Right lobe of liver (tissue), 6 donors: ENCODE data around the gene RREB1. TPM values are rescaled to one million over a fixed set of nuclear protein-coding genes. Genes with fewer than 3 reads are reported as not detected.

Experiments
- ATAC-seq, 4 donors: fragments of 200-7000 bp; cut with Tn5 transposase; one replicate each; pipeline ENCODE4 v1.9.1; 2020; ENCODE audit warnings: mild to moderate bottlenecking in 4 of 4, moderate library complexity in 4 of 4
- DNase-seq, 3 donors: peaks; one replicate each; pipeline ENCODE4 v3.0.0-alpha.2; 2020
- H3K27ac ChIP-seq, 3 donors: fragments of 200-600 bp; one replicate each; pipeline ENCODE4 v1.8.0; 2022
- H3K27me3 ChIP-seq, 2 donors: fragments of 200-600 bp; one replicate each; pipeline ENCODE4 v1.8.0; 2022
- H3K36me3 ChIP-seq, 4 donors: fragments of 200-600 bp; sonication (generic) in 1 of 4; one replicate each; pipeline versions ENCODE4 v1.5.1 to v1.8.0; 2017 to 2022; ENCODE audit warnings: control low read depth in 1 of 4
- H3K4me1 ChIP-seq, 4 donors: fragments of 200-600 bp; sonication (generic) in 1 of 4; one replicate each; pipeline versions ENCODE4 v1.5.1 to v1.8.0; 2017 to 2022; ENCODE audit warnings: control low read depth in 1 of 4
- H3K4me3 ChIP-seq, 3 donors: fragments of 200-600 bp; one replicate each; pipeline ENCODE4 v1.8.0; 2022
- H3K9me3 ChIP-seq, 4 donors: fragments of 200-600 bp; sonication (generic) in 1 of 4; one replicate each; pipeline versions ENCODE4 v1.5.1 to v1.8.0; 2017 to 2022; ENCODE audit warnings: control low read depth in 1 of 4
- CTCF ChIP-seq, 4 donors: fragments of 200-600 bp in 3 of 4; fragments of 450-650 bp in 1 of 4; IDR thresholded peaks; one replicate each; pipeline versions ENCODE4 v1.5.1 to v1.8.0; 2016 to 2022; ENCODE audit warnings: antibody characterized with exemption in 4 of 4, mild to moderate bottlenecking in 2 of 4
- POLR2A ChIP-seq: fragments of 450-650 bp; IDR thresholded peaks from one replicate; pipeline ENCODE4 v1.6.1; 2017; ENCODE audit warnings: antibody characterized with exemption, mild to moderate bottlenecking
- WGBS: methylation state at CpG from one replicate; pipeline ENCODE4 v1.1.6; 2018; ENCODE audit warnings: low coverage, low lambda C conversion rate; ENCODE audit not compliant: insufficient coverage; ENCODE audit errors: missing lambda C conversion rate; 5-methylcytosine and 5-hydroxymethylcytosine counted together
- intact Hi-C, 2 donors: fragments of 100-400 bp; cut with DNase I; formaldehyde crosslinking; loops; one replicate each; pipeline versions ENCODE4 v1.11.2 to v1.14.1; 2022
- total RNA-seq, 6 experiments: library from RNA; depleted of rRNA in 2 of 6; stranded (reverse); fragments of >200 nt in 2 of 6; fragmentation: NEBNext Ultra II Directional in 3 of 6; extraction: Animal tissue kit (Norgen Biotek cat#: 25700) in 3 of 6; gene quantifications; one replicate each; pipeline versions ENCODE4 v1.1.0 to v1.2.4, GENCODE V29; 2016 to 2023
- donor health status: DM: no; HTN: yes; CAD: no.
- donor health status: DM: no; HTN: no; CAD: no.
- donor health status: DM: no; HTN: no; CAD: no.
- donor health status: DM: no; HTN: yes; CAD: no.
- donor health status: DM: no; HTN: yes; CAD: no.

Gene RREB1
- total RNA-seq, 6 experiments from 2014 or later = 28.7 to 46.3 (median 39.6) TPM

- H3K9me3 ChIP-seq = no peaks in the 10 kb centered on the region
- TF ChIP-seq POLR2A (no peak), CTCF (IDR thresholded peaks at IDR 0.05) (no peak)
- DNase-seq (peak; percentile 64 to 82 (median 78)), ATAC-seq (peak; percentile 42 to 51 (median 46))
- H3K4me1 ChIP-seq = peaks cover 0 to 100% (median 56%) of the 10 kb centered on the region in 4 donors
- WGBS = 36% methylated on average over 15 of the region's 19 CpGs
- H3K27me3 ChIP-seq = no peaks in the 10 kb centered on the region
- no peaks in the 10 kb centered on the region for H3K36me3 ChIP-seq
- intact Hi-C loops = loop anchor here in 1 of 2 donors (10.0 kb wide), 1 partner anchor 68 kb away; no protein-coding TSS in a partner anchor
- no peak overlapping the region for H3K4me3 ChIP-seq
- H3K27ac ChIP-seq = peak overlapping the region; percentile 45 to 88 (median 55)
Measured at GRCh38 chr6:7166410-7167293, 58.9 kb downstream of the RREB1 start.

- Histone ChIP-seq H3K27me3 (no peaks in the 10 kb centered on the region), H3K9me3 (no peaks in the 10 kb centered on the region), H3K36me3 (no peaks in the 10 kb centered on the region), H3K27ac (peak overlapping the region; percentile 63 to 88 (median 77)), H3K4me1 (peaks cover 0 to 88% (median 43%) of the 10 kb centered on the region in 4 donors), H3K4me3 (no peak overlapping the region)
- intact Hi-C loops = loop anchor here in 1 of 2 donors (10.0 kb wide), 1 partner anchor 65 kb away; no protein-coding TSS in a partner anchor
- DNase-seq (no peak), ATAC-seq (peak; percentile 13 to 40 (median 24))
- 29% methylated on average over 3 of the region's 3 CpGs for WGBS
- TF ChIP-seq CTCF (IDR thresholded peaks at IDR 0.05) (no peak), POLR2A (no peak)
Measured at GRCh38 chr6:7169296-7169721, 61.5 kb downstream of the RREB1 start.

- peak in 3 of 4 donors; percentile 3 to 12 (median 6) for ATAC-seq
- H3K9me3 ChIP-seq = no peaks in the 10 kb centered on the region
- H3K4me1 ChIP-seq = peaks cover 0 to 81% (median 38%) of the 10 kb centered on the region in 4 donors
- no peaks in the 10 kb centered on the region for H3K27me3 ChIP-seq
- intact Hi-C loops = no loop called here
- TF ChIP-seq CTCF (IDR thresholded peaks at IDR 0.05) (no peak), POLR2A (no peak)
- WGBS = 59% methylated on average over 3 of the region's 6 CpGs
- no peak overlapping the region for H3K4me3 ChIP-seq
- H3K27ac ChIP-seq = peak overlapping the region; percentile 63 to 88 (median 77)
- H3K36me3 ChIP-seq = no peaks in the 10 kb centered on the region
- no peak for DNase-seq
Measured at GRCh38 chr6:7170117-7170732, 62.5 kb downstream of the RREB1 start.

- peak overlapping the region in 2 of 3 donors; percentile 77 to 88 for H3K27ac ChIP-seq
- intact Hi-C loops = no loop called here
- TF ChIP-seq POLR2A (peak; percentile 24), CTCF (IDR thresholded peaks at IDR 0.05) (no peak)
- no peak overlapping the region for H3K4me3 ChIP-seq
- no peaks in the 10 kb centered on the region for H3K36me3 ChIP-seq
- no peaks in the 10 kb centered on the region for H3K9me3 ChIP-seq
- ATAC-seq (peak; percentile 75 to 87 (median 82)), DNase-seq (peak; percentile 65 to 93 (median 87))
- WGBS = 27% methylated on average over 10 of the region's 10 CpGs
- H3K27me3 ChIP-seq = no peaks in the 10 kb centered on the region
- H3K4me1 ChIP-seq = peaks cover 0 to 81% (median 35%) of the 10 kb centered on the region in 4 donors
Measured at GRCh38 chr6:7171119-7171518, 63.4 kb downstream of the RREB1 start.
